ENCODE measurements around the gene MTLN.
"Not testable (repeated sequence)": the region's sequence is repeated elsewhere in the genome, so short reads cannot be mapped to it uniquely, and the experiment has no call there.

Gene MTLN

GRCh38 chr2:110211938-110212858 lies at the start of gene MTLN:
Gene MTLN (minus strand): TSS chr2:110212547. CDS start chr2:110212525, 22 bp downstream.
- peak; percentile 51 for DNase-seq

DNA sequence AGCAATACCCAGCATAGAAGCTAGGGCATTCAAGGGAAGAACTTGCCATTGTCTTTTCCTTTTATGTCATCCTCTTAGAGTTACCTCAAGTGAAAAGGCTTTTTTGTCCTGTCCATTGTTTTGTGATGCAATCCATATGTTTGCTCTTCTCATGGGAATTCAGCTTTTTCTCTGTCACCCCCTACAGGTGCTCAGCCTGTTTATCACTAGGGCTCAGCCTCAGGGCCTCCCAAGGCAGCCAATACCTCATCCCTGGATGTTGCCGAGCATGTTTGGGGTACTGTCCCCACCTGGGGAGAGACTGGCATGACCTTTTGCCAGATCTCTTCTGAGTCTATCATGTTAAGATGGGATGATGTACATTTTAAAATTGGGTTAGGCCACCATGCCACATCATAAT lies 49.6 kb upstream of the MTLN start:
- not testable (repeated sequence) for DNase-seq

DNA sequence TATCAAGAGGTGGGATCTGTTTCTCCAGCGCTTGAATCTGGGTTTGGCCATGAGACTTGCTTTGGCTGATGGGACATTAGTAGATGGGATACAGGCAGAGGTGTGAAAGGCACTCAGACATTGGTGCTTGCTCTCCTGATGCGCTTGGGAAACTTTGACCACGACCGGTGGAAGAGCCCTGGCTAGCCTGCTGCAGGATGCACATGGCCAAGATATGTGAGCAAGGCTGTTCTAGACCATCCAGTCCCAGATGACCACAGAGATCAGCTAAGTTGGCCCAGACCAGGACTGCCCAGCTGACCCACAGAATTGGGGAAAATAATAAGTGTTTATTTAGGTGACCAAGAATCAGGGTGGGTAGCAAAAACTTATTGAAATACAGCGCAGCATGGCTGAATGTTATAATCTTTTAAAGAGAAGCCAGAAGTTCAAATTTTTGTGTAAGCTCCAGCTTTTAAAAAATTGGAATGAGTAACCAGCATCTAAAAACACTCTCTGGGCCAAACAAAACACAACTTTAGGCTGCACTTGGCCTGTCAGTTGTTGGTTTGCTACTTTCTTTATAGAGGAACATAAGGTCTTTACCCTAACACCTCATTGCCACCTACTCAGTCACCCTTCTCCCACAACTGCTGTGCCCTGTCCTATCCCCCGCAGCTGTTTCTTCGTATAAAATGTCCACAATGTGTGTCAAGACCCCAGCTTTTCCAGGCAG lies 35.9 kb upstream of the MTLN start:
- DNase-seq = not testable (repeated sequence)

- not testable (repeated sequence) for DNase-seq
Measured at GRCh38 chr2:110245488-110246435, 33.4 kb upstream of the MTLN start.

DNA sequence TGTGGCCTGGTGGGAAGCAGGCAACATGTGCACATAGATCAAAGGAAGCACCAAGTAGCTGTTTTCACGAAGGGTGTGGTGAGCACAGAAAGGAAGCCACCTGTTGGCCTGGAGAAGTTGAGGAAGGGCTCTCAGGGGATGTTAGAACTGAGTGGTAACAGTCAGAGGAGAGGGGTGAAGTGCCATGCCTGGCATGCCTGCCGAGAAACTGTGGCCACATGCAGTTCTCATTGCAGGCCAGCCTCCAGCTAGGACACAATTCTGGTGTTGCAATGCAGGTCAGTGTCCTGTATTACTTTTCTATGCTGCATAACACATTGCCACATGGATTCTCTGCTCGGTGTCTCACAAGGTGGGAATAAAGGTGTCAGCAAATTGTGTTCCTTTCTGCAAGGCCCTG lies 30.9 kb upstream of the MTLN start:
- DNase-seq = not testable (repeated sequence)

DNA sequence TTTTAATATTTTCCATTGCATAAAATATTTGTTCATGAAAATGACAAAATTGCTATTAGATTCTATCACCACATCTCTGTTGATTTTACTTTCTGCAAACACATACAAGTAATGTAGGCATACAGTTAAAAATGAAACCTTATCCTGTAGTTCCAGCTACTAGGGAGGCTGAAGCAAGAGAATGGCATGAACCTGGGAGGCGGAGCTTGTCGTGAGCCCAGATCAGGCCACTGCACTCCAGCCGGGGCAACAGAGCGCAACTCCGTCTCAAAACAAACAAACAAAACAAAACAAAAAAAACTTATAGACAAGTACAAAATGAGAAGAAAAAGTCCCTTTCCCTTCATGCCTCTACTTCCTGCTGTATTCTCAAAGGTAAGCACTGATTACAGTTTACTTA lies 22.2 kb upstream of the MTLN start:
- not testable (repeated sequence) for DNase-seq

- DNase-seq = not testable (repeated sequence)
Measured at GRCh38 chr2:110229886-110230285, 17.5 kb upstream of the MTLN start.

- not testable (repeated sequence) for DNase-seq
Measured at GRCh38 chr2:110222626-110223025, 10.3 kb upstream of the MTLN start.

DNA sequence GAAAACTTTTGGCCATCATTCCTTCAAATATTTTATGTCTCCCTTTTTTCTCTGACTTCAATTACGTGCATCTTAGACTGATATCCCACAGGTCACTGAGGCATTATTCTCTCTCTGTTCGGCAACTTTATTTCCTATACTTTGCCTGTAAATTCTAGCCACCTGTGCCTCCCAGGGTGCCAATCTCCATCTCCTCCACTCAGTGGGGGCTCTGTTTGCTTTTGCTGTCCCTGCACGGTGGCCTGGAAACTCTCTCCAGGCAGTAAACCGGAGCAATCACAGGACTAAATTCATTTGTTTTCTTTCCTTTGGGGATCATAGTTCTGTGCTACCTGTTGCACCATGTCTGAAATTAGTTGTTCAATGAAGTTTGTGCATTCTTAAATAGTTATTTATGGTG lies 9.6 kb upstream of the MTLN start:
- no peak for DNase-seq

DNA sequence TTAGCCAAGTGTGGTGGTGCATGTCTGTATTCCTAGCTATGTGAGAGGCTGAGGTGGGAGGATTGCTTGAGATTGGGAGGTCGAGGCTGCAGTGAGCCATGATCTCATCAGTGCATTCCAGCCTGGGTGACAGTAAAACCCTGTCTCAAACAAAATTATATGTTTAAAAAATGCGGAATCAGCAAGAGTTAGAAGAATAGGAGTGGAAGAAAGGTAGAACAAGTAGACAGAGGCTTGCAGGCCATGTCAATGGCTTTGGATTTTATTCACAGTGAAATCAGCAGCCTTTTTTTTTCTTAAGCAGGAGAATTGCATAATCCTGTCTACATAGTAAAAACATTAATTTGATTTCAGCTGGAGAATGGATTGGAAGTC lies 7.8 kb upstream of the MTLN start:
- DNase-seq = no peak

GRCh38 chr2:110219496-110220189 lies 7.3 kb upstream of the MTLN start:
- DNase-seq = no peak

- DNase-seq = not testable (repeated sequence)
Measured at GRCh38 chr2:110218889-110219288, 6.5 kb upstream of the MTLN start.

DNA sequence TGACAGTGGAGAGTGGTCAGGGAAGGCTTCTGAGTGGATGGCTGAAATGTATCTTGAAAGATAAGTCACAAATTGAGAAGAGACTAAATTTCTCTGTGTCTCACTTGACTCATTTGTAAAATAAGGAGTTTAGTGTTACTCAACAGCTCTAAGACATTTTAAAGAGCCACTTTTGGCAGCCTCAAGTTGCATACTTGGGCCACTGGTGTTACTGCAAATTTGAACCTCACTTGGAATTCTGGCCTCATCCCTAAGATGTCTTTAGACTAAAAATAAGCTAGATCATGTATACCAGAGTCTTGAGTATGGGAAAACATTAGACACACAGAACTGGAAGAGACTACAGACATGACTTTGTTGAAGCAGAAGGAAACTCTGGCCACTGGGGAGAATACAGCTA lies 4.5 kb upstream of the MTLN start:
- DNase-seq = no peak

GRCh38 chr2:110216199-110216598 lies 3.9 kb upstream of the MTLN start:
- no peak for DNase-seq

GRCh38 chr2:110215566-110216158 lies 3.3 kb upstream of the MTLN start:
- no peak for DNase-seq

DNA sequence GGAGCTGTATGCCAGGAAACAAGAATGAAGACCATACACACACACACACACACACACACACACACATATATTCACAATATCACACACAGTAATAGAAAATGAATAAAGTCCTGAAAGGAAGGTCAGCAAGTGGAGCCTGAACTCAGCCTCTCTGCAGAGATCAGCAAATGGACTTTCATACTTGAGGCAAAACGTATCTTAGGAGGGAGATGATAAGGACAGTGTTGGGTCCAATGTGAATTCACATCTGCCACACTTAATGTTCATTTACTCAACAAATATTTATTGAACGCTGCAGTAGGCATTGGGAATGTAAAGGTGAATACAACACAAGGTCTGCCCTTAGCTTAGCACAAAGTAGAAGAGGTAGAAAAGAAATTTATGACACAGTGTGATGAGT lies 2.7 kb upstream of the MTLN start:
- DNase-seq = no peak

DNA sequence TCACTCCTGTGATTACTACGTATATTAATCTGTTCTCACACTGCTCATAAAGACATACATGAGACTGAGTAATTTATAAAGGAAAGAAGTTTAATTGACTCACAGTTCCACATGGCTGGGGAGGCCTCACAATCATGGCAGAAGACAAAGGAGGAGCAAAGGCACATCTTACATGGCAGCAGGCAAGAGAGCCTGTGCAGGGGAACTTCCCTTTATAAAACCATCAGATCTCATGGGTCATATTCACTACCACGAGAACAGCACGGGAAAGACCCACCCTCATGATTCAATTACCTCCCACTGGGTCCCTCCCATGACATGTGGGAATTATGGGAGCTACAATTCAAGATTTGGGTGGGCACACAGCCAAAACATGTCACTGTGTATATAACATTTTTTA lies 1.2 kb upstream of the MTLN start:
- DNase-seq = not testable (repeated sequence)

DNA sequence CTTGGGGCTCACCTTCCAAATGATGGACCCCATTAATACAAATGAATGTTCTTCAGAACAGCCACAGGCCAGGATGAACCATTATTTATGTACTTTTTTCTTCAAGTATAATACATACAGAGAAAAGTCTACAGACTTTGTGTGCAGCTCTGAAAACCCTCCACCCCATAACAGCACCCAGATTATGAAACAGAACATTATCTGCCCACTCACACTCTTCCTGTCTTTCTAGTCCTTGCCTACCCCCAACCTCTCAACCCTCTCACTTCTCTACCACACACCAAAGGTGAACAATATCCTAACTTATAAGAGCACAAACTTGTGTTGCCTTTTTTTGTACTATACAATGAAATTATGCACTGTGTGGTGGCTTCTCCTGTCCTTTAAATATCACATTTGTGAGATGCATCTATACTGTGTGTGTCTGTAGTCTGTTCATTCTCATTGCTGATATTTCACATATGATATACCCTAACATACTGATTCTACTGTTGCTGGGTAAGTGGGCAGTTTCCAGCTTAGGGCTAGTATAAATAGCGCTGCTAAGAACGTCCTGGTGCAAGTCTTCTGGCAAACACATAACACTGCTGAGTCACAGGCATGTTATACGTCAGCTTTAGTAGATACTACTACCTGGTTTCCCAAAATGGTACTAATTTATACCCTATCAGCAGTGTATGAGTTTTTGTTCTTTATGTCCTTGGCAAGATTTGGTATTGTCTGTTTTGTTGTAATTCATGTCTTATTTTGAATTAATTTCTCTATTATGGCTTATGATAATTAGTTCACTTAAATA lies 6.5 kb downstream of the MTLN start:
- DNase-seq = no peak

DNA sequence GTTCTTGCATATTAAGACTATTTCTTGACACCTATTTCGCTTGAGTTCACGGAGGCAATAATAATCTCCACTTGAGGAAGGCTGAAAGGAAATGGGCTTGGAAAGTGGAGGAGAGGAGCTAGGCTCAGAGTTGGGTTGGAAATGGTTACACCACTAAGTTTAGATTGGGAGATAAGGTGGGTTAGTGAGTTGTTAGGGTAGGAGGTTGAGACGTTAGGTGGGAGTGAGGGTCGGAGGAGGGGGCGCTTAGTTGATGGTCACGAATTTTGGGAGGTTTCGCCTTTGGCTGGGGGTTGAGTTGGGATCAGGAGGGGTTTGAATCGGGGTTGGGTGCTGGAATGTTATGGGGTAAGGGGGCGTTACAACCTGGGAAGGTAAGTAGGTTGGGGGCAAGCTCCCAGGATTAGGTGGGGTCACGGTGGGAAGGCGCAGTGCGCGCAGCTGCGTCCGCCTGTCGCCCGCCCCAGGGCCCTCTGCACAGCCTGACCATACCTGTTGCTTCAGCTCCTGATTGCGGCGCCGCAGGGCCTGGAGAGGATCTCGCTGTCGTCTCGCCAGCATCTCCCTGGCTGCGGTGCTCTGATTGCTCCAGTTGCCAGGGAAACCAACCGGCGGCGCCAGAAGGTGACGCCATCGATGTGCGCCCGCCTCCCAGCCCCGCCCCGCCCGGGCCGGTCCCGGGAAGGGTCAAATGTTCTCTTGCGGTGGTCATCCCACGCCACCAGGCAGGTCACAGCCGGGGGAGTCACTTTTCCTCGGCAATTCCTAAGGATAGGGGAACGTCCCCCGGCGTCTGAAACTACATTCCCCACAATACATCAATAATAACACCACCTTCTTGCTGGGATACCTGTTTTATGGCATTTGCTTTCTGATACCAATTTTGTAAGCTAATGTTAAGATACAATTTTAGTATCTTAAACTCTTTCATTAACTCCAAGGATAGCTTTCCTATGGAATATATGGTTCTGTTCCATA lies 7.7 kb downstream of the MTLN start, which contains the start of gene NPHP1:
NPHP1 (minus strand) TSS at position 606 of the 978 bp plus-strand sequence; CDS start at position 561, 45 bp downstream.
- peak; percentile 67 for DNase-seq

- DNase-seq = no peak
Measured at GRCh38 chr2:110198016-110198415, 14.3 kb downstream of the MTLN start.

Data from SHP77 treated with DMSO at 0.1 percent for 48 hours (cell line).